Kidney capillary endothelial cell (primary cell): ENCODE measurements around the gene ELP4.

Experiments used
- DNase-seq: peaks from one replicate; pipeline ENCODE4 v3.0.0-alpha.2; 2018; ENCODE audit warnings: low spot score

ELP4 gene

DNA sequence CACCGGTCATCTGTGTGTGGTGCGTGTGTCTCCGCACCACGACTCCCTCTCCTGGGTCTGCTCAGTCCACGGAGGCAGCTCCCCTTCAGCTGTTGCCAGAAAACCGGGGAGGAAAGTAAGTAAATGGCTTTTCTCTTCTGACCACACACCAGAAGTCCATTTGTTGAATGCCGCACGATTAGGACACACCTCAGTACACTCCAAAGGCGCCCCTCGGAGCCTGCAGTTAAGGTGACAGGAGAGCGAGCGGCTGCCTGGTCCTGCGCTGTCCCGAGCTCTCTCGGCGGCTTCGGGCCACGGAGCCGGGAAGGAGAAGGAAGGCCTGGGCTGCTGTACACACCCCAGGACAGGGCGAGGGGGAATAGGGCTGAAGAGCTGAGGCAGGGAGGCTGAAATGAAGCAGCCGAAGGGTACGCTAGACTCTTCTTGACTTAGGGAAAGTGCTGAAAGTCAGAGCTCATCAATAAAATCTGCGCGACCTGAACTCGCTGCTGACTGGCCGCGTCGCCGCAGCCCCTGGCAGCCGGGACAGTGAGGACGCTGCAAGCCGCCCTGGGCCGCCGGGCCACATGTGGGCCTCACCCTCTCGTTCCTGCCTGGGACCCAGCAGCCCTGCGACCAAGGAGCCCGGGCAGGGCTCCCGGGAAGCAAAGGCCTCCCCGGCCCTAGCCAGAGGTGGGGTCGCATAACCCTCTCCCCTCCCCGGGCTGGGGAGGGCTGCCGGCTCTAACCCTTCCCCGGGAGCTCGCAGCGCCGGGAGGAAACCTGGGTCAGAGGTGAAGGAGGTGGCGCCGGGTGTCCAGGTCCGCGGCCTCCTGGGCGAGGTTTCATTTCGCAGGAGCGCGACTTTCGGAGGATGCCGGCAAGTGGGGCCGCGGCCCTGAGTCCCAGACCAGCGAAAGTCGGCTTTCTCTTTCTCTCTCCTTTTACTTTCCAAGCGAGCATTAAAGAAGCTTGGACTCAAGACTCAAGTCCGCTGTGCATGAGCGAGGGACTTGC is 303.1 kb downstream of the ELP4 start:
- DNase-seq = no peak

DNA sequence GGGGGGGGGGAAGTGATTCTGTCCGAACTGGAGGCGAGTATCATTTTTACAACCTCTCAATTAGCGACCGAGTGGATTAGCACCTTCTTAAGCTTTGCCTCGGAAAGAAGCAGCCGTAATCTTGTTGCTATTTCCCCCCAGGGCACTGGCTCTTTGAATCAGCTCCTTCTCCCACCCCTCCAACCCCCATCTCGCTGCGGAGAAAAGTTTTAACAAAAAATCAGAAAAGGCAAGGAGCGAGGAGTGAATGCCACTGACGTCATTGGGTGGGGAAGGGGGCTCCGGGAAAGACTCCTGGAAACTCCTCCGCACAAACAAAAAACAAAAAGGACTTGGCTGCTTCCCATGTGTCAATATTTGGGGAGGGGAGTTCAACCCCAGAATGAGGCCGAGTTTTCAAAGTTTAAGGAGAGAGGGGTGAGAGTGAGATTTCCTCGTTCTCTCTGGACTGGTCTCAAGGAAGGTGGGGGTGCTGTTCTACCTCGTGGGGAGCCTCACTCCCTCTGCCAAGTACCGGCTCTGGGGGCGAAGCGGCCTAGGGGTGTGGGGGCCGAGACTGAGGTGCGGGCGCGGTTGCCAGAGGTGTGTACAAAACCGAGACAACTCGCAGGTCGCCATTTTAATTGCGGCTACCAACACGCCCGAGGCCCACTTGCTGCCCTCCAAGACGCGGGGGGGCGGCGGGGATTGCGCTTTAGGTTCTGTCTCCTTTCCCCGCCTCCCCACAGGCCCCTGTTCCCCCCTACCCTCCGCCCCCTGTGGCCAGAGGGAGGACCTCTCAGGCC is 304.0 kb downstream of the ELP4 start:
- no peak for DNase-seq

- DNase-seq = no peak
Measured at GRCh38 chr11:31814176-31814868, 304.8 kb downstream of the ELP4 start.

DNA sequence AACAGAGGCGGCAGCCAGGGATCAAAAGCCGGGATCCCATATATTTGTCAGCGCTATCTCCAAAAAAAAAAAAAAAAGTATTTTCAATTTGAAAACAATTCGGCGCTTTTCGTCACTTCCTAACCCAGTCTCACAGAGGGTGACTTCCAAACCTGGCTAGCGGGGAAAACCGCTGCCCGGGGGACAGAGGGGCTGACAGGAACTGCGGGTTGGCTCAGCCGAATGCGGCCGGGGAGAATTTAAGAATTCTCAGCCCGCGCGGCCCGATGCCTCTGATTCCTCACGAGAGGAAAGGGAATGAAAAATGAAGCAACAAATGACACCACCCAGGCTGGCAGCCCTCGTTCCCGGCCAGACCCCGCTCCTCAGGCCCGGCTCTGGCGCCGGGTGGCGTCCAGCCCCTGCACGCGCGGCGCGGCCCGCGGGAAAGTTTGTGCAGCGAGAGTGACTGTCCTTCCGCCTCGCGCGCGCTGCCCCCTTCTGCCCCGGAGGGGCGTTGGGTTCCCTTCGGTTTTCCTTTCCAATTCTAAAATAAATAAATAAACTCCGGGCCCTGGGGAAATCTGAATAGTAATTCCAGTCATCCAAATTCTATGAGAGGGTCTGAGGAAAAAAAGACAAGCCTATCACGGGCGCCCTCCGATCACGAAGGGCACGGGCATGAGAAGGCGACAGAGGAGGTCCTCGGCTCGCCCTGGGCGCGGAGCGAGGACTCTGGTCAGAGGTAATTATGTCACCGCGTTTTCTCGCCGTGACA is 306.3 kb downstream of the ELP4 start:
- no peak for DNase-seq

- no peak for DNase-seq
Measured at GRCh38 chr11:31816468-31817053, 307.0 kb downstream of the ELP4 start.

DNA sequence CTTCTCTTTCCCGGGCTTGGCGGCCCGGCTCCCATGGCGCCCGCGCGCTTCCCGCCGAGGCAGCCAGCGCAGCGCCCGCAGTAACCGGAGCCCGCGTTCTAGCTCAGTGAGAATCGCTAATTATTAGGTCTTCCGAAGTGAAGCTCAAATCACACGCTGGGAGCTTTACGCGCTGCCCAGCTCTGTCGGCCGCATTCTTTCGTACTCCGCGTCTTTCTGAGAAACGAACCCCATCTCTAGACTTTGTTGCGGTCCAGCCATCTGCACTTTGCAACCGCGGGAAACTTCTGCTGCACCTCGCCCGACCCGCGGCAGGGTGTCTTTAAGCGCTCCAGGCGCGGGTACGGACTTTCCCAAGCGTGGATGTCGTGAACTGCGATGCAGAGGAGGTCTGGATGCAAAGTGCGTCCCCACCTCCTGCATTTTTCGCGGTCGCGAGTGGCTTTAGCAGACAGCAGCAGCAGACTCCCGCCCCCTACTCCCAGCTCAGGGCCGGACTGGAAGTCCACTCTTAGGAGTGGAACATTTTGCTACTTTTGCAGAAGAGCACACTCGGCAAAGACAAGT is 307.6 kb downstream of the ELP4 start:
- DNase-seq = no peak

GRCh38 chr11:31817621-31818424 is 308.3 kb downstream of the ELP4 start:
- no peak for DNase-seq

- no peak for DNase-seq
Measured at GRCh38 chr11:31818425-31818755, 308.8 kb downstream of the ELP4 start.

DNA sequence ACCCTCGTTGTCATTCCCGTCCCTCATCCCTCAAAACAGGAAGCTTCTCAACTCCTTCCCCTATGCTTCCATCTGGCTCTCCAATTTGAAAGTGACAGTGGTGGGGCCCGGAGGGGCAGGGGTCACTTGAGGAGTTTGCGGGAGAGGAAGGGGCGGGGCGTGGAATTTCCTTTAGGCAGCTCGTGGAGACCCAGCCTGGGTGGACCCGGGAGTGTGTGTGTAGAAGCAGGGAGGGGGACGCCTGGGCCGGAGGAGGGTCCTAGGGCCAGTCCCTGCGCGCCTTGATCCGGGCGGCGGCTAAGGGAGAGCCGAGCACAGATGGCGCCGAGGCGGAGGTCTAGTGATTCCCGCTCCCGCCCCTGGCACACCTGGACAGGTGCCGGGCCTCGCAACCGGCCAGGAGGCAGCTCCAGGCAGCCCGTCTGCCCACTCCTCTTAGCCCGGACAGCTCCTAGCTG is 309.3 kb downstream of the ELP4 start:
- DNase-seq = no peak

DNA sequence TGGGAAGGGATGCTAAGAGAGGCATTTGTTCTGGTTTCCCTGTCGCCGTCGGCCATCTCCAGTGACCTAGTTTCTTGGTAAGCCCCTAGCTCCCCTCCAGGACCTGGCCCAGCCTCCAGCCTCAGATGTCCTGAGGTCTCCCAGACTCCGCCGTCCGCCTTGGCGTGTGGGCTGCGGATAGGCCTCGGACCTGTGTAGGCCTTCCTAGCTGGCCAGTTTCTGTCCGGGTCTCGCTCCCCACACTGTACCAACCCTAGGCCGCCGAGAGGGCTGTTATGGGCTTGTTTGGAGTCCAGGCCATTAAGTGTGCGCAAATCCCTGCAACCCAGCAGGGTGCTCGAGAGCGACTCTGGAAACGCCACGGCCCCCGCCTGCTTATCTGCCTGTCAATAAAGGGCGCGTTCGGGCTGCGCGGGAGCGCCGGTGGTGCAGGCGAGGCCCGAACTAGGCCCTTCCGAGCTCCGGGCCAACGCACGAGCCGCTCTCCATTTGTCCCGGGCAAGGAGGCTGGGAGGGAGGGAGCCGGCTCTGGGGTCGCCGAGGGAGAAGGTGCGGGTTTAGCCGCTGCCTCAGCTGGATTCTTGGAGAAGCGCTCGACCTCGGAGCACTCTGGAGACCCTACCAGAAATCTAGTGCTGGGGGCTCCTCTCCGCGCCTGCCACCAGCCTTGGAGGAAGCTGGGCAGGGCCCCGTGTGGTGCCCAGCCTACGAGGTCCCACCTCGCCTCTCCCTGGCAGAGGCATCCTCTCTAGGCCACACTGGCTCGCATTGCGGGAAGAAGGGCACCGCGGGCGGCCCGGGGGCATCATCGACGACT is 310.3 kb downstream of the ELP4 start:
- no peak for DNase-seq

GRCh38 chr11:31820438-31820818 is 310.9 kb downstream of the ELP4 start:
- DNase-seq = no peak

- DNase-seq = no peak
Measured at GRCh38 chr11:31821235-31821764, 311.7 kb downstream of the ELP4 start.

DNA sequence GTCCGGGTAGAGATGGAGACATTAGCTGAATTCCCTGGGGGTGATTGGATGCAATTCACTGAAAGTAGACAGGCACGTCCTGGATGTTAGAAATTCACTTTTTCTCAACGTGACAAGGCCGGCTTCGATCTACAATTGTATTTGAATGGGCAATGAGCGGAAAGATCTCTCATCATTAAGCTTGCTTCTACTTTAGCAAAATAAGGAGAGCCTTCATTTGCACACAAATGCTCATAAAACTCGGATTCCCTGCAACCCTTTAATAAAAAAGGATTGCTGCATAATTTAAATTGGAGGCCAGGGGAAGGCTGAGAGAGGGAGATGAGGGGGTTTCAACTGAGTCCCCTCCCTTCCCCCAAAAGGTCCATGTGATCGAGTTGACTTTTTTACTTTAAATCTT is 312.2 kb downstream of the ELP4 start:
- no peak for DNase-seq

- no peak for DNase-seq
Measured at GRCh38 chr11:31822175-31822926, 312.8 kb downstream of the ELP4 start.

- DNase-seq = no peak
Measured at GRCh38 chr11:31822927-31823643, 313.5 kb downstream of the ELP4 start.

DNA sequence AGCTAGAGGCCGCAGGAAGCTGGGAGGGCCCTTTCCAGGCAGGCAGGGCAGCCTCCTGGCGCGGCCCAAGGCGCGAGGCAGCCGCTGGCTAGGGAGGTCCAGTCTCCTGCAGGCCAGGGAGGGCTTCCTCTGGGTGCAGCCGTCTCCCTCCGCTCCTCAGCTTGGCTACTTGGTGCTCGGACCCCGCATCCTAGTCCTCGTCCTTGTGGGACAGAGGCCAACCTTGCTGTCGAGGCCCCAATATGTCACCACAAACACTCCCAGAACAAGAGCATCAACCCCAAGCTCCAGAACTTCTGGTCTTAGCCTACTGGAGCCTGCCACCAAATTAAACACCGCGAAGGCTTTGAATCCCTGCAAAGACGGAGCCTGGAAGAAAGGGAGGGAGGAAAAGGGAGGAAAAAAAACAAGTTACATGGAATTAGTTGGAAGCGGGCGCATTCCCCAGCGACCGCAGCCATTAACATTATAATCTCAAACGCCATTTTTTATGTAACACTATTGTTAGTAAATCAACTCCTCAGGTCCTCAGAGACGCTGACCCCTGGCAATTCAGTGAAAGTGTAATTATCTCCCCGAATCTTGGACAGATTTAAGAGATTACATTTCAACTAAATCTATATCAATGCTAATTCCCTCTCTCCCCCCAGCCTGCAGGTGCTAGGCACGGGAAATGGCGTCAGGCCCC is 314.2 kb downstream of the ELP4 start:
- no peak for DNase-seq

- no peak for DNase-seq
Measured at GRCh38 chr11:31824332-31824878, 314.8 kb downstream of the ELP4 start.
